Measurements from ENCODE around the gene OLFML1.

The OLFML1 gene

GRCh38 chr11:7533199-7534041 lies 48.1 kb downstream of the OLFML1 start:
- DNase-seq: no peak

- no peak for DNase-seq
Observed at GRCh38 chr11:7534042-7534378, 48.7 kb downstream of the OLFML1 start.

GRCh38 chr11:7536100-7536499 lies 50.8 kb downstream of the OLFML1 start:
- DNase-seq: no peak

- DNase-seq: no peak
Observed at GRCh38 chr11:7537265-7537664, 52.0 kb downstream of the OLFML1 start.

- DNase-seq: no peak
Observed at GRCh38 chr11:7538031-7538430, 52.7 kb downstream of the OLFML1 start.

- no peak for DNase-seq
Observed at GRCh38 chr11:7538466-7539454, 53.5 kb downstream of the OLFML1 start.

GRCh38 chr11:7540830-7541555 lies 55.7 kb downstream of the OLFML1 start:
- no peak for DNase-seq

GRCh38 chr11:7543302-7543701 lies 58.0 kb downstream of the OLFML1 start:
- DNase-seq: no peak

- DNase-seq: no peak
Observed at GRCh38 chr11:7544021-7544420, 58.7 kb downstream of the OLFML1 start.

- DNase-seq: no peak
Observed at GRCh38 chr11:7545611-7546010, 60.3 kb downstream of the OLFML1 start.

GRCh38 chr11:7546324-7546791 lies 61.1 kb downstream of the OLFML1 start:
- no peak for DNase-seq

- DNase-seq: no peak
Observed at GRCh38 chr11:7547687-7548086, 62.4 kb downstream of the OLFML1 start.

- no peak for DNase-seq
Observed at GRCh38 chr11:7548659-7549274, 63.5 kb downstream of the OLFML1 start.

- no peak for DNase-seq
Observed at GRCh38 chr11:7549681-7550080, 64.4 kb downstream of the OLFML1 start.

- no peak for DNase-seq
Observed at GRCh38 chr11:7551571-7551970, 66.3 kb downstream of the OLFML1 start.

- no peak for DNase-seq
Observed at GRCh38 chr11:7552666-7553065, 67.4 kb downstream of the OLFML1 start.

GRCh38 chr11:7555052-7555699 lies 69.9 kb downstream of the OLFML1 start:
- no peak for DNase-seq

GRCh38 chr11:7558046-7558445 lies 72.7 kb downstream of the OLFML1 start:
- DNase-seq: no peak

- no peak for DNase-seq
Observed at GRCh38 chr11:7559398-7560283, 74.3 kb downstream of the OLFML1 start.
